GM18505 (cell line): ENCODE results near the gene SLC25A22.

Source experiments
- ATAC-seq: cut with Tn5 transposase; IDR thresholded peaks from one replicate; pipeline ENCODE4 v1.9.1; 2021; ENCODE audit not compliant: unreplicated experiment
- POLR2A ChIP-seq: IDR thresholded peaks from 4 replicates; pipeline ENCODE4 v1.6.1; 2011; ENCODE audit warnings: borderline replicate concordance; ENCODE audit not compliant: insufficient read depth, insufficient read length; ENCODE audit errors: extremely low read depth

The SLC25A22 gene

DNA sequence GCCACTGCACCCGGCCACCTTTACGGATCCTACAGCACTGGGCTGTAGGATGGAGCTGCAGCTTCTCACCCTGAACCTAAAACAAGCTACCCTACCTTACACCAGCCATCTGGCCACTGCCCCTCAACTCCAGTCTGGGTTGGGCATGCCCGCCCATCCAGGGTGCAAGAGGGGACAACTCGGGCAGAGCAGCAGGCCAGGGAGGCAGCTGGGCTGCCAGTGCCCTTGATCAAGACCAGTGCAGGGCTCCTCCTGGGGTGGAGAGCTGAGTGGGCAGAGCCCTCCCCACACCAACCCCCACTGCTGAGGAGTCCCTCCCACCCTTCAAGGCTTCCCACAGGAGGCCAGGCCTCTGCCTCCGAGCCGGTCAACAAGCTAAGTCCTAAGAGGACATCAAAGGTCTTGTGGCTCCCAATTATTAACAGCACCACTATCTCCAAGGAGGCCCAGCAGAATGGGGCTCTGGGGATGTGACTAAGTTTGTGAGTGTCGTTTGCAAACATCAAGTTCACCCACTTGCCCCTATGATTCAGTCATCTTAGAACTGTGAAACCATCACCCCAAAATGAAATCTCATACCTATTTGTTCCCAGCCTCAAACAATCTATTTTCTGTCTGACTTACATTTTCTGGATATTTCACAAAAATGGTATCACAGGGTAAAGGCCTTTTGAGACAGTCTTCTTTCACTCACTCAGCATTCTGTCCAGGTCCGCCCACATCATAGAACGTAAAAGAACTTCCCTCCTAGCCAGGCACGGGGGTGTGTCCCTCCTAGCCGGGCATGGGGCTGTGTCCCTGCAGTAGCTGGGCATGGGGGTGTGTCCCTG is 31.8 kb downstream of the SLC25A22 start:
- TF ChIP-seq POLR2A = no peak
- no peak for ATAC-seq

- ATAC-seq = no peak
- TF ChIP-seq POLR2A = no peak
These were observed 32.3 kb downstream of the SLC25A22 start for GRCh38 chr11:765802-766091.

GRCh38 chr11:765025-765801 is 32.9 kb downstream of the SLC25A22 start:
- no peak for ATAC-seq

DNA sequence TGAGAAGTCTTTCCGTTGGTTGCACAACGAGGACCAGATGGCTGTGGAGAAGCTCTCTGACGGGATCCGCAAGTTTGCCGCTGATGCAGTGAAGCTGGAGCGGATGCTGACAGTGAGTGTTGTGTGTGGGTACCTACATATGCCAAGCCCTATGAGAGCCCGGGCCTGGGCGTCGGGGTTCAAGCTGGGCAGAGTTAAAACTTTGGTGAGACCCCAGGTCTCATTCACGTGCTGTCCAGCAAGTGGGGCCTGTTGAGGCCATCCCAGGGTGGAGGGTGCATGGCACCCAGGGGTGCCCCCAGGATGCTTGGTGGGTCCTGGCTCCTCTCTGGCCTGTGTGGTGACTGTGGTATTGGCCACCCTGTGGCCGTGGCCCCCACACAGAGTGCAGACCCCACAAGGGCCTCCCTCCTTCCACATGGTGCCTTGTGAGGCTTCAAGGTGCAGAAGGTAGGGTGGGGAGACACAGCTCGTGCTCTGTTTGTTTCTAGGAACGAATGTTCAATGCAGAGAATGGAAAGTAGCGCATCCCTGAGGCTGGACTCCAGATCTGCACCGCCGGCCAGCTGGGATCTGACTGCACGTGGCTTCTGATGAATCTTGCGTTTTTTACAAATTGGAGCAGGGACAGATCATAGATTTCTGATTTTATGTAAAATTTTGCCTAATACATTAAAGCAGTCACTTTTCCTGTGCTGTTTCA is 33.6 kb downstream of the SLC25A22 start:
- TF ChIP-seq POLR2A = no peak
- no peak for ATAC-seq

More at GRCh38 chr11:765025-765801, 32.9 kb downstream of the SLC25A22 start:
- peak; percentile 19 for TF ChIP-seq POLR2A

DNA sequence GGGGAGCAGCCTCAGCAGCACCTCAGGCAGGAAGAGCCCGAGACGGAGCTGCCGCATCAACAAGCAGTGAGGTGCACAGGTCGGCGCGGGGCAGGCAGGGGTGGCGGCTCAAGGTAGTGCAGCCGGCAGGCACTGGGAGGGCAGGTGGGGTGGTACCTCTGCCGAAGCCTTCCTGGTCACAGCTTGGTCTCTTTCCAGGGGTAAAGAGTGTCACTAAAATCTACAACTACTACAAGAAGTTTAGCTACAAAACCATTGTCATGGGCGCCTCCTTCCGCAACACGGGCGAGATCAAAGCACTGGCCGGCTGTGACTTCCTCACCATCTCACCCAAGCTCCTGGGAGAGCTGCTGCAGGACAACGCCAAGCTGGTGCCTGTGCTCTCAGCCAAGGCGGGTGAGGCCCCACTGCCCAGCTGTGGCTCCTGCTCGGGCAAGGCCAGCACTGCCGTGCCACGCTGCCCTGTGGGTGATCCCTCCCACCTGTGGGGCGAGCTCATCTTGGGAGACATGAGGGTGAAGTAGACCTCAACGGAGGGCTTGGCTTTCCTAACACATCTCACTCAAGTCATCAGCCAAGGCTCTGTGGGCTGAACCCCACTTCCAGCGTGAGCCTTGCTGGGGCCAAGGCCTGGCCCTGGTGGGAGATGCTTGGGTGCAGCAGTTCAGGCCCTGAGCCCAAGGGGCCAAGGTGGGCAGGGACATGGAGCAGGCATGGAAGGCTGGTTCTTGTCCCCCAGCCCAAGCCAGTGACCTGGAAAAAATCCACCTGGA is 34.3 kb downstream of the SLC25A22 start:
- no peak for ATAC-seq
- no peak for TF ChIP-seq POLR2A

- no peak for TF ChIP-seq POLR2A
- ATAC-seq = no peak
These were observed 35.0 kb downstream of the SLC25A22 start for GRCh38 chr11:763073-763463.

DNA sequence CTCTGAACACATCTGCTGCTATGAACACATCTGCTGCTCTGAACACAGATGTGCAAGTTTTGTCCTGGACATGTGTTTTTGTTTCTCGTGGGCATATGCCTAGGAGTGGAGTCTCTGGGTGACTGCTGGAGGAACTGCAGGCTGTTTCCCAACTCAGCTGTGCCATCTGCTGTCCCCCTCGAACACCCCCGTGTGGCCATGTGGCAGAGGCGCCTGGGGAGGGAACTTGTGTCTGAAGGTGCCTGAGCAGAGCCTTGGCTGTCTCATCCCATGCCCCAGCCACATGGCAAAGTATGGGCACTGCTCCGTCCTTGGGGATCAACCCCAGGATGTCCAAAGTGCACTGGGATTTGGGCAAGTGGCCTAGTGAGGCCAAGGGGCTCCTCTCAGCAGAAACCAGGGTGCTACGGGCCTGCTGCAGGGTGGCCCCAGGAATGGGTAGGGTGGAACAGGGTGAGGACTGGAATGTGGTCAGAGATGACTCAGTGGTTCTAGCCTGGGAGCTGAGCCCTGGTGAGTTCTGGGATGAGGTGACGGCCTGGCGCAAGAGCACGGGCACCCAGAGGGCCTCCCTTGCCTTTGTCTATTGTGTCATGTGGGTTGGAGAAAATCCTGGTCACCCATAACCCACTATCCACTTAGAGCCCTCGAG is 35.5 kb downstream of the SLC25A22 start:
- ATAC-seq = no peak
- TF ChIP-seq POLR2A = no peak

DNA sequence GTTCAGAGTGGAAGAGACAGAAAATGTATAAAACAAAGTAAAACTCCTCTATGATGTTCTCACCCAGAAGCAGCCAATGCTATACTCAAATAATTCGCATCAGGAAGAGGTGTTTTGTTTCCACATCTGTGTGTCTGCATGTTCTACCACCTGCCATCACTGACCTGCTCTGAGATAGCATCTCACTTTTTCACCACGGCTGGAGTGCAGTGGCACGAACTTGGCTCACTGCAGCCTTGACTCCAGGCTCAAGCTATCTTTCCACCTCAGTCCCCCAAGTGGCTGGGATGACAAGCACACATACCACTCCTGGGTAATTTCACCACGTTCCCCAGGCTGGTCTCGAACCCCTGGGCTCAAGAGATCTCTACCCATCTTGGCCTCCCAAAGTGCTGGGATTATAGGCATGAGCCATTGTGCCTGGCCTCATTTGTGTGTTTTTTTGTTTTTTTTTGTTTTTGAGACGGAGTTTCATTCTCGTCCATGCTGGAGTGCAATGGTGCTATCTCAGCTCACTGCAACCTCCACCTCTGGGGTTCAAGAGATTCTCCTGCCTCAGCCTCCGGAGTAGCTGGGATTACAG is 36.5 kb downstream of the SLC25A22 start:
- TF ChIP-seq POLR2A = no peak
- ATAC-seq = no peak

DNA sequence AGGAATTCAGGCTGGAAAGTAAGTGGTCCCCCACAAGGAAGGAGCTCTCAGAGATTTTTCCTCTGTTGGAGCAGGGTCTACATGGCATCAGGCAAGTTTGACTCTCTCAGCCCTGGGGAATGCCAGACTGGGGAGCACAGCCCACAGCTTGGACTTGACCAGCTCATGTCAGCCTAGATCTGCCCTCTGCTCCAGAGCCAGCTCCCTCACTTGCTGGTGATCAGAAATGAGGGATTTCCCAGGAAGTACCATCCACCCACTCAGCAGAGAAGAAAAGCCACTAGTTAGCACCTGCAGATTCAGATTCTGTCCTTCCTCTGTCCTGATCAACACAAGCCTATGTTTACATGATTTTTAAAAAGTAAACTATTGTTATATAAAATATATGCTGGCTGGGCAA is 37.8 kb downstream of the SLC25A22 start:
- no peak for ATAC-seq

DNA sequence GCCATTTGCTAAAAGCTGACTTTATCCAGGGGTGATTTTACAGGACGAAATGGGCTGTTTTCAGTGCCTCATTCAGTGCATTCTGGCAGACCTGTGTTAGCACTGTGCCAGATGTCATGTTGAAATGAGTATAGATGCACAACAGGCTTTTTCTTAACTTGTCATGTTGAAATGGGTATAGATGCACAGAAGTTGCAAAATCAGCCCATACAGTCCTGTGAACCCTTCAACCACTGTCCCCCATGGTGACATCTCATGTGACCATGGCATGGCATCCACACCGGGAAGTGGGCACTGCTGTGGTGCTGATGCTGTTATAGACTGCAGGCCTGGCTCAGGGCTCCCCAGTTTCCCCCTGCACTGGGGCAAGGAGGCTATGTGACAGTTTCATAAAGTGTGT is 48.4 kb downstream of the SLC25A22 start:
- no peak for ATAC-seq
- TF ChIP-seq POLR2A = no peak

More for the DNA sequence above, 37.8 kb downstream of the SLC25A22 start:
- no peak for TF ChIP-seq POLR2A

- TF ChIP-seq POLR2A = no peak
- ATAC-seq = no peak
These were observed 50.1 kb downstream of the SLC25A22 start for GRCh38 chr11:748007-748359.
